ENCODE results near the gene WBP4.

WBP4 gene

GRCh38 chr13:41064493-41064892 is 3.2 kb downstream of the WBP4 start:
- H3K9me3 ChIP-seq (ENCODE audit: insufficient read depth, low read depth, low read length) = no peaks in the 10 kb centered on the region
- H3K36me3 ChIP-seq (ENCODE audit: insufficient read depth, low read length) = peaks cover 20% of the 10 kb centered on the region
- H3K9ac ChIP-seq (ENCODE audit: low read depth, low read length, poor library complexity, severe bottlenecking) = no peak overlapping the region
- H3F3A ChIP-seq (ENCODE audit: low read depth) = peaks cover 3% of the 10 kb centered on the region; the same call in 1 of the 2 replicates
- TF ChIP-seq EZH2phosphoT487 (IDR thresholded peaks at IDR 0.05; ENCODE audit: borderline replicate concordance) (no peak), CTCF (conservative IDR thresholded peaks at IDR 0.05; ENCODE audit: low read length) (no peak)
- H3K4me2 ChIP-seq (ENCODE audit: low read depth, low read length, poor library complexity, severe bottlenecking) = peak overlapping the region; percentile 93
- peaks cover 4% of the 10 kb centered on the region for H4K20me1 ChIP-seq (ENCODE audit: insufficient read depth, low read length, poor library complexity, severe bottlenecking)
- peaks cover 58% of the 10 kb centered on the region for H3K79me2 ChIP-seq (ENCODE audit: insufficient read depth, low read length)
- peak overlapping the region; percentile 90 for H3K4me3 ChIP-seq (ENCODE audit: low read length, poor library complexity, severe bottlenecking)
- H2AFZ ChIP-seq (ENCODE audit: low read length) = no peak overlapping the region
- no peaks in the 10 kb centered on the region for H3K27me3 ChIP-seq (ENCODE audit: insufficient read depth, low read length, poor library complexity, severe bottlenecking)
- no peaks in the 10 kb centered on the region for H3K9me2 ChIP-seq (replicated peaks; ENCODE audit: low read depth, low read length)
- H3K4me1 ChIP-seq (ENCODE audit: insufficient read depth, low read length, poor library complexity, severe bottlenecking) = peaks cover 36% of the 10 kb centered on the region

- TF ChIP-seq EZH2phosphoT487 (IDR thresholded peaks at IDR 0.05; ENCODE audit: borderline replicate concordance) (no peak), CTCF (conservative IDR thresholded peaks at IDR 0.05; ENCODE audit: low read length) (no peak)
- H3K79me2 ChIP-seq (ENCODE audit: insufficient read depth, low read length) = peaks cover 52% of the 10 kb centered on the region
- H3K4me1 ChIP-seq (ENCODE audit: insufficient read depth, low read length, poor library complexity, severe bottlenecking) = peaks cover 36% of the 10 kb centered on the region
- no peak overlapping the region for H3K9ac ChIP-seq (ENCODE audit: low read depth, low read length, poor library complexity, severe bottlenecking)
- H3K27me3 ChIP-seq (ENCODE audit: insufficient read depth, low read length, poor library complexity, severe bottlenecking) = no peaks in the 10 kb centered on the region
- peak overlapping the region; percentile 93 for H3K4me2 ChIP-seq (ENCODE audit: low read depth, low read length, poor library complexity, severe bottlenecking)
- H3K9me2 ChIP-seq (replicated peaks; ENCODE audit: low read depth, low read length) = no peaks in the 10 kb centered on the region
- no peak overlapping the region for H2AFZ ChIP-seq (ENCODE audit: low read length)
- peaks cover 25% of the 10 kb centered on the region for H3K36me3 ChIP-seq (ENCODE audit: insufficient read depth, low read length)
- H3F3A ChIP-seq (ENCODE audit: low read depth) = peaks cover 3% of the 10 kb centered on the region; the same call in 1 of the 2 replicates
- peak overlapping the region; percentile 90 for H3K4me3 ChIP-seq (ENCODE audit: low read length, poor library complexity, severe bottlenecking)
- H3K9me3 ChIP-seq (ENCODE audit: insufficient read depth, low read depth, low read length) = no peaks in the 10 kb centered on the region
- peaks cover 4% of the 10 kb centered on the region for H4K20me1 ChIP-seq (ENCODE audit: insufficient read depth, low read length, poor library complexity, severe bottlenecking)
Observed at GRCh38 chr13:41065078-41065477, 3.8 kb downstream of the WBP4 start.

- no peaks in the 10 kb centered on the region for H4K20me1 ChIP-seq (ENCODE audit: insufficient read depth, low read length, poor library complexity, severe bottlenecking)
- no peaks in the 10 kb centered on the region for H3K27me3 ChIP-seq (ENCODE audit: insufficient read depth, low read length, poor library complexity, severe bottlenecking)
- H2AFZ ChIP-seq (ENCODE audit: low read length) = no peak overlapping the region
- H3K9ac ChIP-seq (ENCODE audit: low read depth, low read length, poor library complexity, severe bottlenecking) = no peak overlapping the region
- peaks cover 45% of the 10 kb centered on the region; the same call in 1 of the 2 replicates for H3K36me3 ChIP-seq (ENCODE audit: insufficient read depth, low read length)
- no peaks in the 10 kb centered on the region for H3K79me2 ChIP-seq (ENCODE audit: insufficient read depth, low read length)
- H3K9me2 ChIP-seq (replicated peaks; ENCODE audit: low read depth, low read length) = no peaks in the 10 kb centered on the region
- H3K4me3 ChIP-seq (ENCODE audit: low read length, poor library complexity, severe bottlenecking) = no peak overlapping the region
- H3K9me3 ChIP-seq (ENCODE audit: insufficient read depth, low read depth, low read length) = no peaks in the 10 kb centered on the region
- H3K4me1 ChIP-seq (ENCODE audit: insufficient read depth, low read length, poor library complexity, severe bottlenecking) = no peaks in the 10 kb centered on the region
- H3F3A ChIP-seq (ENCODE audit: low read depth) = no peaks in the 10 kb centered on the region
- H3K4me2 ChIP-seq (ENCODE audit: low read depth, low read length, poor library complexity, severe bottlenecking) = no peak overlapping the region
- TF ChIP-seq EZH2phosphoT487 (IDR thresholded peaks at IDR 0.05; ENCODE audit: borderline replicate concordance) = no peak
- TF ChIP-seq CTCF (conservative IDR thresholded peaks at IDR 0.05; ENCODE audit: low read length) = no peak
Observed at GRCh38 chr13:41074523-41074922, 13.2 kb downstream of the WBP4 start.

All from Loucy (cell line).